Measurements from ENCODE around the gene GNAT2. TPM values are rescaled to one million over a fixed set of nuclear protein-coding genes. Genes with fewer than 3 reads are reported as not detected.

The GNAT2 gene
- total RNA-seq, 2 experiments from 2014 or later: not detected

DNA sequence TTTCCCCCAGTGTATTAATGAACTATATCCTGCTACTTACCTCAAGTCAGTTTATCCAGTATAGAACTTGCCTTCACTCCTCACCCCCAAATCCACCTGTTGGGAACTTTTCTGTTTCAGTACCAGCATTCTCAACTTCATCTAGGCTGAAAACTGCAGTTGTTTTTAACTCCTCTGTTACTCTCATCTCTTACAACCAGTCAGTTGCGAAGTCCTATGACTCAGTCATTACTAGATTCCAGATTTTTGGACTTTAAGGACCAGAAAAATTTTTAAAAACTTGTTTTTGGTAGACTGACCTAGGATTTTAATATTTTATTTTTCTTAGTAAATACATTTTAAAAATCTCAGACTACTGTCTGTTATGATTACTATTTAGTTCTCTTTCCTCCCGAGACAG is 62.9 kb downstream of the GNAT2 start:
- TF ChIP-seq, protein P1, sequence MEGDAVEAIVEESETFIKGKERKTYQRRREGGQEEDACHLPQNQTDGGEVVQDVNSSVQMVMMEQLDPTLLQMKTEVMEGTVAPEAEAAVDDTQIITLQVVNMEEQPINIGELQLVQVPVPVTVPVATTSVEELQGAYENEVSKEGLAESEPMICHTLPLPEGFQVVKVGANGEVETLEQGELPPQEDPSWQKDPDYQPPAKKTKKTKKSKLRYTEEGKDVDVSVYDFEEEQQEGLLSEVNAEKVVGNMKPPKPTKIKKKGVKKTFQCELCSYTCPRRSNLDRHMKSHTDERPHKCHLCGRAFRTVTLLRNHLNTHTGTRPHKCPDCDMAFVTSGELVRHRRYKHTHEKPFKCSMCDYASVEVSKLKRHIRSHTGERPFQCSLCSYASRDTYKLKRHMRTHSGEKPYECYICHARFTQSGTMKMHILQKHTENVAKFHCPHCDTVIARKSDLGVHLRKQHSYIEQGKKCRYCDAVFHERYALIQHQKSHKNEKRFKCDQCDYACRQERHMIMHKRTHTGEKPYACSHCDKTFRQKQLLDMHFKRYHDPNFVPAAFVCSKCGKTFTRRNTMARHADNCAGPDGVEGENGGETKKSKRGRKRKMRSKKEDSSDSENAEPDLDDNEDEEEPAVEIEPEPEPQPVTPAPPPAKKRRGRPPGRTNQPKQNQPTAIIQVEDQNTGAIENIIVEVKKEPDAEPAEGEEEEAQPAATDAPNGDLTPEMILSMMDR (IDR thresholded peaks at IDR 0.05): no peak
- peaks cover 7% of the 10 kb centered on the region for H3K36me3 ChIP-seq (ENCODE audit: insufficient read depth, low read length)
- ATAC-seq (ENCODE audit: poor library complexity) (no peak), DNase-seq (no peak)
- no peak overlapping the region for H3K4me3 ChIP-seq (ENCODE audit: low read length)
- Mint-ChIP-seq H3K9me3 (no peaks in the 10 kb centered on the region), H3K27ac (no peak overlapping the region), H3K4me3 (no peak overlapping the region), H3K27me3 (no peaks in the 10 kb centered on the region), H3K4me1 (ENCODE audit: low read depth) (peaks cover 81% of the 10 kb centered on the region), H3K36me3 (ENCODE audit: low read depth) (peaks cover 8% of the 10 kb centered on the region)
- CTCF ChIA-PET: no interaction called here
- H3K9me3 ChIP-seq (ENCODE audit: control insufficient read depth in 1 of 2, insufficient read depth in 1 of 2, low read length in 2 of 2): no peaks in the 10 kb centered on the region
- POLR2A ChIA-PET: no interaction called here
- peaks cover 19% of the 10 kb centered on the region for H3K4me1 ChIP-seq (ENCODE audit: insufficient read depth, low read length)
- intact Hi-C loops (cut with DNase I, micrococcal nuclease): no loop called here
- H3K27me3 ChIP-seq (ENCODE audit: control insufficient read depth in 1 of 2, insufficient read depth in 2 of 2, low read length in 2 of 2): no peaks in the 10 kb centered on the region
- no peak overlapping the region for H3K27ac ChIP-seq (ENCODE audit: low read depth in 1 of 2, low read length in 2 of 2)

Other genes starting within 250 kb of the GNAT2 start
- gene SORT1, start 221.7 kb downstream of the GNAT2 start, total RNA-seq: under 1 TPM; 0.22 to 0.73 TPM
- gene PSMA5, start 193.2 kb downstream of the GNAT2 start, total RNA-seq: 10 to 100 TPM; 29.8 to 33.8 TPM
- gene SYPL2, start 153.1 kb downstream of the GNAT2 start, total RNA-seq: not detected
- gene ATXN7L2, start 135.7 kb downstream of the GNAT2 start, total RNA-seq: 10 to 100 TPM; 11.8 to 13.1 TPM
- 10 to 100 TPM; 12.0 to 15.0 TPM for gene CYB561D1, start 125.5 kb downstream of the GNAT2 start, total RNA-seq
- gene AMIGO1, start 109.9 kb downstream of the GNAT2 start, total RNA-seq: 10 to 100 TPM; 16.9 TPM
- gene GPR61, start 79.7 kb downstream of the GNAT2 start, total RNA-seq: under 1 TPM; 0.53 to 0.85 TPM
- gene GNAI3, start 71.0 kb downstream of the GNAT2 start, total RNA-seq: 1 to 10 TPM; 5.1 to 5.4 TPM
- 100 to 1,000 TPM; 170 to 191 TPM for gene AMPD2, start 221 bp upstream of the GNAT2 start, total RNA-seq
- 10 to 100 TPM; 17.7 to 20.7 TPM for gene GSTM4, start 36.5 kb upstream of the GNAT2 start, total RNA-seq
- gene GSTM2, start 48.4 kb upstream of the GNAT2 start, total RNA-seq: 100 to 1,000 TPM; 106 to 107 TPM
- gene GSTM1, start 68.2 kb upstream of the GNAT2 start, total RNA-seq: 10 to 100 TPM; 31.9 to 36.2 TPM
- gene GSTM5, start 92.6 kb upstream of the GNAT2 start, total RNA-seq: under 1 TPM; 0.20 to 0.36 TPM
- 10 to 100 TPM; 14.8 to 15.4 TPM for gene GSTM3, start 121.4 kb upstream of the GNAT2 start, total RNA-seq
- gene EPS8L3, start 144.3 kb upstream of the GNAT2 start, total RNA-seq: not detected